Mammary epithelial cell (primary cell): Measurements from ENCODE around the gene DNPH1.

Source experiments
- CTCF ChIP-seq, 2 donors: IDR thresholded peaks in 1 of 2; conservative IDR thresholded peaks in 1 of 2; 2 replicates each; pipeline ENCODE4 v1.5.1; 2011 to 2012; ENCODE audit warnings: inconsistent platforms in 2 of 2, low read length in 2 of 2, mild to moderate bottlenecking in 2 of 2, control low read depth in 1 of 2, low read depth in 1 of 2; ENCODE audit not compliant: insufficient read depth in 1 of 2; ENCODE audit errors: extremely low read depth in 1 of 2
- EZH2 ChIP-seq: IDR thresholded peaks from 2 replicates; pipeline ENCODE4 v1.6.1; 2012; ENCODE audit warnings: low read length, inconsistent platforms, borderline replicate concordance

- no peak for TF ChIP-seq CTCF (conservative IDR thresholded peaks at IDR 0.05 in 1 of 2, IDR thresholded peaks at IDR 0.05 in 1 of 2; ENCODE audit: extremely low read depth in 1 of 2, insufficient read depth in 1 of 2, low read depth in 1 of 2, low read length in 2 of 2)
- TF ChIP-seq EZH2, result no peak
Measured at GRCh38 chr6:43203029-43203717, 26.1 kb downstream of the DNPH1 start.
